Stimulated activated naive CD8-positive, alpha-beta T cell treated with anti-CD3 and anti-CD28 coated beads, Interleukin-15, Interleukin-2, amounts not matched to agents 100 ng/mL and 50 ng/mL, for 24 hours (primary cell): Measurements from ENCODE around the gene KIF4A.
A peak's percentile ranks its signal among the peaks of the same experiment; 100 is the strongest.

Source experiments
- H3K27ac Mint-ChIP-seq: one replicate; pipeline ENCODE4 v1.8.0; 2021; ENCODE audit warnings: mild to moderate bottlenecking, mixed read lengths
- H3K27me3 Mint-ChIP-seq: one replicate; pipeline ENCODE4 v1.8.0; 2021; ENCODE audit warnings: mixed read lengths
- H3K36me3 Mint-ChIP-seq: one replicate; pipeline ENCODE4 v1.8.0; 2021; ENCODE audit warnings: low read depth, mixed read lengths
- H3K4me1 Mint-ChIP-seq: one replicate; pipeline ENCODE4 v1.8.0; 2021; ENCODE audit warnings: low read depth, mixed read lengths
- H3K4me3 Mint-ChIP-seq: one replicate; pipeline ENCODE4 v1.8.0; 2021; ENCODE audit warnings: mild to moderate bottlenecking, mixed read lengths
- H3K9me3 Mint-ChIP-seq: one replicate; pipeline ENCODE4 v1.8.0; 2021; ENCODE audit warnings: mixed read lengths

Gene KIF4A

GRCh38 chrX:70454441-70455365 is 164.8 kb downstream of the KIF4A start:
- peak overlapping the region; percentile 88 for H3K27ac Mint-ChIP-seq
- peaks cover 6% of the 10 kb centered on the region for H3K36me3 Mint-ChIP-seq
- H3K9me3 Mint-ChIP-seq: no peaks in the 10 kb centered on the region
- peaks cover 41% of the 10 kb centered on the region for H3K4me1 Mint-ChIP-seq
- peak overlapping the region; percentile 85 for H3K4me3 Mint-ChIP-seq
- H3K27me3 Mint-ChIP-seq: no peaks in the 10 kb centered on the region

- H3K27ac Mint-ChIP-seq: peak overlapping the region; percentile 88
Observed at GRCh38 chrX:70455366-70456202, 165.7 kb downstream of the KIF4A start.

GRCh38 chrX:70456256-70456655 is 166.4 kb downstream of the KIF4A start:
- Mint-ChIP-seq H3K36me3 (peaks cover 17% of the 10 kb centered on the region), H3K9me3 (no peaks in the 10 kb centered on the region), H3K4me1 (peaks cover 41% of the 10 kb centered on the region), H3K27me3 (no peaks in the 10 kb centered on the region), H3K27ac (peak overlapping the region; percentile 88), H3K4me3 (peak overlapping the region; percentile 85)

More at GRCh38 chrX:70455366-70456202, 165.7 kb downstream of the KIF4A start:
- no peaks in the 10 kb centered on the region for H3K9me3 Mint-ChIP-seq
- peak overlapping the region; percentile 85 for H3K4me3 Mint-ChIP-seq
- H3K27me3 Mint-ChIP-seq: no peaks in the 10 kb centered on the region
- H3K36me3 Mint-ChIP-seq: peaks cover 11% of the 10 kb centered on the region
- H3K4me1 Mint-ChIP-seq: peaks cover 41% of the 10 kb centered on the region

- no peak overlapping the region for H3K4me3 Mint-ChIP-seq
Observed at GRCh38 chrX:70461026-70461425, 171.1 kb downstream of the KIF4A start.

GRCh38 chrX:70464051-70464450 is 174.1 kb downstream of the KIF4A start:
- Mint-ChIP-seq H3K4me1 (no peaks in the 10 kb centered on the region), H3K4me3 (no peak overlapping the region), H3K36me3 (peaks cover 17% of the 10 kb centered on the region), H3K27ac (no peak overlapping the region), H3K9me3 (no peaks in the 10 kb centered on the region), H3K27me3 (no peaks in the 10 kb centered on the region)

More at GRCh38 chrX:70461026-70461425, 171.1 kb downstream of the KIF4A start:
- no peak overlapping the region for H3K27ac Mint-ChIP-seq
- H3K9me3 Mint-ChIP-seq: no peaks in the 10 kb centered on the region
- peaks cover 12% of the 10 kb centered on the region for H3K4me1 Mint-ChIP-seq
- H3K27me3 Mint-ChIP-seq: no peaks in the 10 kb centered on the region
- H3K36me3 Mint-ChIP-seq: peaks cover 18% of the 10 kb centered on the region

GRCh38 chrX:70466968-70467367 is 177.1 kb downstream of the KIF4A start:
- Mint-ChIP-seq H3K27me3 (no peaks in the 10 kb centered on the region), H3K9me3 (no peaks in the 10 kb centered on the region), H3K27ac (no peak overlapping the region), H3K4me1 (peaks cover 14% of the 10 kb centered on the region), H3K36me3 (peaks cover 5% of the 10 kb centered on the region), H3K4me3 (no peak overlapping the region)

GRCh38 chrX:70468709-70469108 is 178.8 kb downstream of the KIF4A start:
- no peaks in the 10 kb centered on the region for H3K27me3 Mint-ChIP-seq

More at GRCh38 chrX:70468709-70469108, 178.8 kb downstream of the KIF4A start:
- peaks cover 5% of the 10 kb centered on the region for H3K36me3 Mint-ChIP-seq
- no peak overlapping the region for H3K27ac Mint-ChIP-seq
- no peak overlapping the region for H3K4me3 Mint-ChIP-seq
- no peaks in the 10 kb centered on the region for H3K9me3 Mint-ChIP-seq
- H3K4me1 Mint-ChIP-seq: peaks cover 14% of the 10 kb centered on the region
